GM12878 (cell line): Measurements from ENCODE around the gene B9D1. TPM values are rescaled to one million over a fixed set of nuclear protein-coding genes. Genes with fewer than 3 reads are reported as not detected.

Source experiments
- ATAC-seq: fragments of 200-7000 bp; cut with Tn5 transposase; 3 replicates; pipeline ENCODE4 v1.9.1; 2020; ENCODE audit warnings: mild to moderate bottlenecking, moderate library complexity
- BruUV-seq: library from RNA; stranded (reverse); fragments of 400-500 nt; replicated peaks from 2 replicates; lab custom pipeline; 2021; lab: Mats Ljungman, UMichigan
- CTCF ChIA-PET: fragments of 300-600 bp; sonication (Branson Sonifier 250); formaldehyde crosslinking; extraction: SDS; loops from one replicate; lab custom pipeline; 2021; ENCODE audit warnings: inconsistent platforms; lab: Yijun Ruan, JAX
- POLR2A ChIA-PET: fragments of 350-600 bp; formaldehyde crosslinking; extraction: SDS; loops from one replicate; lab custom pipeline; 2021; ENCODE audit warnings: inconsistent platforms; lab: Charles Lee
- RAD21 ChIA-PET: fragments of 300-600 bp; sonication (Branson Sonifier 250); formaldehyde crosslinking; loops from one replicate; lab custom pipeline; 2023; ENCODE audit warnings: antibody characterized with exemption; ENCODE audit not compliant: unreplicated experiment; lab: Charles Lee
- SMC1A ChIA-PET: fragments of 300-600 bp; sonication (Branson Sonifier 250); formaldehyde crosslinking; loops from one replicate; lab custom pipeline; 2023; ENCODE audit not compliant: unreplicated experiment, uncharacterized antibody; lab: Charles Lee
- DNase-seq: peaks from one replicate; pipeline ENCODE4 v3.0.0-alpha.2; 2011; ENCODE audit warnings: low read depth, low spot score
- FAIRE-seq: peaks from 3 replicates; lab custom pipeline; 2011; peaks lifted over from hg19 to GRCh38; lab: Jason Lieb, UNC
- H2AFZ ChIP-seq: 2 replicates; pipeline ENCODE4 v1.6.0; 2011; ENCODE audit warnings: low read depth, low read length, control low read depth; ENCODE audit not compliant: control insufficient read depth
- H3K27ac ChIP-seq: 2 replicates; pipeline ENCODE4 v1.5.1; 2011; ENCODE audit warnings: control low read depth; ENCODE audit not compliant: control insufficient read depth, insufficient read depth
- H3K27me3 ChIP-seq, 2 experiments: replicated peaks in 1 of 2; 2 replicates each; pipeline versions ENCODE4 v1.6.0 to v1.6.1; 2011; ENCODE audit warnings: low read length in 1 of 2; ENCODE audit not compliant: control insufficient read depth in 2 of 2, insufficient read depth in 2 of 2
- H3K36me3 ChIP-seq, 2 experiments: 2 replicates each; pipeline ENCODE4 v1.5.1; 2011; ENCODE audit warnings: low read length in 1 of 2; ENCODE audit not compliant: control insufficient read depth in 2 of 2, insufficient read depth in 2 of 2
- H3K4me1 ChIP-seq: 2 replicates; pipeline ENCODE4 v1.6.1; 2011; ENCODE audit warnings: mild to moderate bottlenecking, low read length, moderate library complexity, mixed read lengths; ENCODE audit not compliant: control insufficient read depth, insufficient read depth
- H3K4me2 ChIP-seq: 2 replicates; pipeline ENCODE4 v1.6.0; 2011; ENCODE audit warnings: control low read depth; ENCODE audit not compliant: control insufficient read depth, insufficient read depth
- H3K4me3 ChIP-seq: fragments of 200-600 bp; sonication (generic); 2 replicates; pipeline ENCODE4 v1.5.1; 2016
- H3K79me2 ChIP-seq: 2 replicates; pipeline ENCODE4 v1.6.0; 2011; ENCODE audit warnings: low read length; ENCODE audit not compliant: control insufficient read depth, insufficient read depth
- H3K9ac ChIP-seq: 2 replicates; pipeline ENCODE4 v1.8.0; 2011; ENCODE audit warnings: low read length, control low read depth, mixed read lengths; ENCODE audit not compliant: control insufficient read depth, insufficient read depth
- H3K9me3 ChIP-seq: replicated peaks from 3 replicates; pipeline ENCODE4 v1.5.1; 2011; ENCODE audit warnings: mild to moderate bottlenecking, low read length; ENCODE audit not compliant: control insufficient read depth, insufficient read depth
- H4K20me1 ChIP-seq: 2 replicates; pipeline ENCODE4 v1.6.0; 2011; ENCODE audit not compliant: control insufficient read depth, insufficient read depth
- HCFC1 ChIP-seq: fragments of 150-350 bp; IDR thresholded peaks from 2 replicates; pipeline ENCODE4 v1.6.1; 2014; ENCODE audit warnings: low read length
- HDAC6 ChIP-seq: fragments of 200-600 bp; sonication (generic); IDR thresholded peaks from one replicate; pipeline ENCODE4 v1.8.0; 2017; ENCODE audit warnings: antibody characterized with exemption; ENCODE audit not compliant: unreplicated experiment
- JUNB ChIP-seq: IDR thresholded peaks from 2 replicates; pipeline ENCODE4 v1.6.1; 2016; ENCODE audit warnings: antibody characterized with exemption, mild to moderate bottlenecking
- NR2F1 ChIP-seq: fragments of 450-650 bp; conservative IDR thresholded peaks from 2 replicates; pipeline ENCODE4 v1.6.1; 2017; ENCODE audit warnings: mild to moderate bottlenecking
- POLR2A ChIP-seq: IDR thresholded peaks from 2 replicates; pipeline ENCODE4 v1.6.1; 2011; ENCODE audit warnings: low read depth, mild to moderate bottlenecking, low read length
- TCF12 ChIP-seq: IDR thresholded peaks from 2 replicates; pipeline ENCODE4 v1.6.1; 2011; ENCODE audit warnings: low read depth, mild to moderate bottlenecking, low read length
- YBX1 ChIP-seq: fragments of 450-650 bp; IDR thresholded peaks from 2 replicates; pipeline ENCODE4 v1.6.1; 2016; ENCODE audit warnings: antibody characterized with exemption
- WGBS: methylation state at CpG from one replicate; pipeline ENCODE4 v1.1.6; 2016; ENCODE audit warnings: low lambda C conversion rate; ENCODE audit not compliant: insufficient replicate concordance, insufficient coverage; ENCODE audit errors: missing lambda C conversion rate; 5-methylcytosine and 5-hydroxymethylcytosine counted together
- in situ Hi-C: fragments of 300-500 bp; cut with MboI; formaldehyde crosslinking; loops from 9 replicates; pipeline ENCODE4 v1.14.3; 2018; ENCODE audit warnings: mixed read lengths
- intact Hi-C: fragments of 100-400 bp; cut with micrococcal nuclease; formaldehyde crosslinking; loops from one replicate; pipeline ENCODE4 v1.14.2; 2022; ENCODE audit not compliant: unreplicated experiment
- polyA plus RNA-seq, 11 experiments: library from polyadenylated mRNA; depleted of rRNA in 4 of 11; unstranded in 6 of 11; stranded (reverse) in 5 of 11; fragments of >200 nt; fragmentation: Nextera tagmentation in 4 of 11; fragmentation: Illumina TruSeq in 1 of 11; extraction: Ambion mirVana in 4 of 11; extraction: Trizol in 1 of 11; gene quantifications; 1 replicate in 1 of 11; 2 replicates in 10 of 11; pipeline versions ENCODE4 v1.2.1 to v1.2.3, GENCODE V29; 2011 to 2016; ENCODE audit warnings: inconsistent platforms in 2 of 11, missing spikeins in 2 of 11, low read depth in 1 of 11
- total RNA-seq, 4 experiments: library from RNA; depleted of rRNA in 3 of 4; stranded (reverse); fragments of >200 nt in 3 of 4; fragmentation: Illumina TruSeq in 1 of 4; extraction: Trizol in 1 of 4; gene quantifications; 2 replicates each; pipeline versions ENCODE4 v1.2.1 to v1.2.3, GENCODE V29; 2013 to 2021
- TF ChIP-seq, protein P1 (sequence below): IDR thresholded peaks from 2 replicates; pipeline ENCODE4 v1.6.1; 2011; ENCODE audit warnings: borderline replicate concordance, low read depth, mild to moderate bottlenecking, moderate library complexity, low read length; ENCODE audit not compliant: insufficient read depth, poor library complexity, severe bottlenecking
- TF ChIP-seq, protein P2 (sequence below): fragments of 450-650 bp; IDR thresholded peaks from 2 replicates; pipeline ENCODE4 v1.6.1; 2017; ENCODE audit warnings: mild to moderate bottlenecking, moderate library complexity
- TF ChIP-seq, protein P3 (sequence below): fragments of 450-650 bp; IDR thresholded peaks from 2 replicates; pipeline ENCODE4 v1.6.1; 2016; ENCODE audit warnings: mild to moderate bottlenecking

Gene B9D1
- total and polyA plus RNA-seq, 10 of the 15 experiments (the other 5 are each of a cell fraction or from before 2014, with no cell fraction given), result 5.9 to 18.3 (median 9.8) TPM

DNA sequence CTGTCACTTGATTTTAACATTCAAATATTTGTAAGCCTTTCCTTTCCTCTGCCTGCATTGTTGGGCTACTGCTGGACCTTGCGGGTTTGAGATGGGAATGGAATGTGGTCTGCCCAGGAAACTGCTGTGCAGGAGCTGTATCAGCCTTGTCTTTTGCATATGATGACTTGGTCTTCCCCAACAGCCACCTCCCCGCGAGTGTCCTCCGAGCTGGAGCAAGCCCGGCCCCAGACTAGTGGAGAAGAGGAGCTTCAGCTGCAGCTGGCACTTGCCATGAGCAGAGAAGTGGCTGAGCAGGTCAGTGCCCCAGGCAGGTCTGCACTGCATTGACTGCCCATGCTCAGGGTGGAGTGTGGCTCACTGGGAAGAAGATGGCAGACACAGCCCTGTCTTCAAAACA lies 52.8 kb downstream of the B9D1 start:
- DNase-seq, result no peak
- BruUV-seq, result no TSS peak
- Histone ChIP-seq H3K4me2 (no peak overlapping the region), H3K9ac (no peak overlapping the region), H2AFZ (no peak overlapping the region)
- TF ChIP-seq POLR2A (no peak), HCFC1 (no peak), TCF12 (no peak), NR2F1 (no peak), YBX1 (no peak), JUNB (no peak), HDAC6 (no peak)
- TF ChIP-seq, protein P1, sequence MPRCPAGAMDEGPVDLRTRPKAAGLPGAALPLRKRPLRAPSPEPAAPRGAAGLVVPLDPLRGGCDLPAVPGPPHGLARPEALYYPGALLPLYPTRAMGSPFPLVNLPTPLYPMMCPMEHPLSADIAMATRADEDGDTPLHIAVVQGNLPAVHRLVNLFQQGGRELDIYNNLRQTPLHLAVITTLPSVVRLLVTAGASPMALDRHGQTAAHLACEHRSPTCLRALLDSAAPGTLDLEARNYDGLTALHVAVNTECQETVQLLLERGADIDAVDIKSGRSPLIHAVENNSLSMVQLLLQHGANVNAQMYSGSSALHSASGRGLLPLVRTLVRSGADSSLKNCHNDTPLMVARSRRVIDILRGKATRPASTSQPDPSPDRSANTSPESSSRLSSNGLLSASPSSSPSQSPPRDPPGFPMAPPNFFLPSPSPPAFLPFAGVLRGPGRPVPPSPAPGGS, result no peak
- TF ChIP-seq, protein P2, sequence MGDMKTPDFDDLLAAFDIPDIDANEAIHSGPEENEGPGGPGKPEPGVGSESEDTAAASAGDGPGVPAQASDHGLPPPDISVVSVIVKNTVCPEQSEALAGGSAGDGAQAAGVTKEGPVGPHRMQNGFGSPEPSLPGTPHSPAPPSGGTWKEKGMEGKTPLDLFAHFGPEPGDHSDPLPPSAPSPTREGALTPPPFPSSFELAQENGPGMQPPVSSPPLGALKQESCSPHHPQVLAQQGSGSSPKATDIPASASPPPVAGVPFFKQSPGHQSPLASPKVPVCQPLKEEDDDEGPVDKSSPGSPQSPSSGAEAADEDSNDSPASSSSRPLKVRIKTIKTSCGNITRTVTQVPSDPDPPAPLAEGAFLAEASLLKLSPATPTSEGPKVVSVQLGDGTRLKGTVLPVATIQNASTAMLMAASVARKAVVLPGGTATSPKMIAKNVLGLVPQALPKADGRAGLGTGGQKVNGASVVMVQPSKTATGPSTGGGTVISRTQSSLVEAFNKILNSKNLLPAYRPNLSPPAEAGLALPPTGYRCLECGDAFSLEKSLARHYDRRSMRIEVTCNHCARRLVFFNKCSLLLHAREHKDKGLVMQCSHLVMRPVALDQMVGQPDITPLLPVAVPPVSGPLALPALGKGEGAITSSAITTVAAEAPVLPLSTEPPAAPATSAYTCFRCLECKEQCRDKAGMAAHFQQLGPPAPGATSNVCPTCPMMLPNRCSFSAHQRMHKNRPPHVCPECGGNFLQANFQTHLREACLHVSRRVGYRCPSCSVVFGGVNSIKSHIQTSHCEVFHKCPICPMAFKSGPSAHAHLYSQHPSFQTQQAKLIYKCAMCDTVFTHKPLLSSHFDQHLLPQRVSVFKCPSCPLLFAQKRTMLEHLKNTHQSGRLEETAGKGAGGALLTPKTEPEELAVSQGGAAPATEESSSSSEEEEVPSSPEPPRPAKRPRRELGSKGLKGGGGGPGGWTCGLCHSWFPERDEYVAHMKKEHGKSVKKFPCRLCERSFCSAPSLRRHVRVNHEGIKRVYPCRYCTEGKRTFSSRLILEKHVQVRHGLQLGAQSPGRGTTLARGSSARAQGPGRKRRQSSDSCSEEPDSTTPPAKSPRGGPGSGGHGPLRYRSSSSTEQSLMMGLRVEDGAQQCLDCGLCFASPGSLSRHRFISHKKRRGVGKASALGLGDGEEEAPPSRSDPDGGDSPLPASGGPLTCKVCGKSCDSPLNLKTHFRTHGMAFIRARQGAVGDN, result no peak
- TF ChIP-seq, protein P3, sequence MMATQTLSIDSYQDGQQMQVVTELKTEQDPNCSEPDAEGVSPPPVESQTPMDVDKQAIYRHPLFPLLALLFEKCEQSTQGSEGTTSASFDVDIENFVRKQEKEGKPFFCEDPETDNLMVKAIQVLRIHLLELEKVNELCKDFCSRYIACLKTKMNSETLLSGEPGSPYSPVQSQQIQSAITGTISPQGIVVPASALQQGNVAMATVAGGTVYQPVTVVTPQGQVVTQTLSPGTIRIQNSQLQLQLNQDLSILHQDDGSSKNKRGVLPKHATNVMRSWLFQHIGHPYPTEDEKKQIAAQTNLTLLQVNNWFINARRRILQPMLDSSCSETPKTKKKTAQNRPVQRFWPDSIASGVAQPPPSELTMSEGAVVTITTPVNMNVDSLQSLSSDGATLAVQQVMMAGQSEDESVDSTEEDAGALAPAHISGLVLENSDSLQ, result no peak
- TF ChIP-seq, all 136 proteins: peak for 0
- RAD21 ChIA-PET, result no interaction called here
- Histone ChIP-seq H4K20me1 (peaks cover 3% of the 10 kb centered on the region; the same call in 1 of the 2 replicates), H3K36me3 (no peaks in the 10 kb centered on the region; a peak in 1 of 4 replicates), H3K27me3 (no peaks in the 10 kb centered on the region; a peak in 1 of 4 replicates), H3K9me3 (no peaks in the 10 kb centered on the region), H3K79me2 (no peaks in the 10 kb centered on the region), H3K4me3 (no peak overlapping the region), H3K27ac (no peak overlapping the region), H3K4me1 (peaks cover 25% of the 10 kb centered on the region)
- SMC1A ChIA-PET, result no interaction called here
- ATAC-seq (no peak), FAIRE-seq (no peak)
- POLR2A ChIA-PET, result no interaction called here
- intact Hi-C loops, result no loop called here
- CTCF ChIA-PET, result interaction anchor here (0.6 kb wide), 1 partner anchor 684 kb away, joined by 3 read pairs; no protein-coding TSS in a partner anchor
- in situ Hi-C loops, result no loop called here
- 97% methylated on average over 5 of the region's 5 CpGs for WGBS
